Ovary (tissue), 3 donors: ENCODE measurements around the gene PTPN14.

Experiments used
- POLR2A ChIP-seq: fragments of 450-650 bp; IDR thresholded peaks from one replicate; pipeline ENCODE4 v1.6.1; 2017; ENCODE audit warnings: antibody characterized with exemption, mild to moderate bottlenecking, moderate library complexity
- TF ChIP-seq, protein P1 (sequence below), 3 donors: fragments of 450-650 bp in 2 of 3; fragments of 200-600 bp in 1 of 3; IDR thresholded peaks; one replicate each; pipeline versions ENCODE4 v1.5.1 to v1.8.0; 2016 to 2022; ENCODE audit warnings: antibody characterized with exemption in 3 of 3, mild to moderate bottlenecking in 1 of 3
- donor health status: DM: no; HTN: no; CAD: no.

GRCh38 chr1:214413315-214413714 lies 138.1 kb downstream of the PTPN14 start:
- TF ChIP-seq, protein P1, sequence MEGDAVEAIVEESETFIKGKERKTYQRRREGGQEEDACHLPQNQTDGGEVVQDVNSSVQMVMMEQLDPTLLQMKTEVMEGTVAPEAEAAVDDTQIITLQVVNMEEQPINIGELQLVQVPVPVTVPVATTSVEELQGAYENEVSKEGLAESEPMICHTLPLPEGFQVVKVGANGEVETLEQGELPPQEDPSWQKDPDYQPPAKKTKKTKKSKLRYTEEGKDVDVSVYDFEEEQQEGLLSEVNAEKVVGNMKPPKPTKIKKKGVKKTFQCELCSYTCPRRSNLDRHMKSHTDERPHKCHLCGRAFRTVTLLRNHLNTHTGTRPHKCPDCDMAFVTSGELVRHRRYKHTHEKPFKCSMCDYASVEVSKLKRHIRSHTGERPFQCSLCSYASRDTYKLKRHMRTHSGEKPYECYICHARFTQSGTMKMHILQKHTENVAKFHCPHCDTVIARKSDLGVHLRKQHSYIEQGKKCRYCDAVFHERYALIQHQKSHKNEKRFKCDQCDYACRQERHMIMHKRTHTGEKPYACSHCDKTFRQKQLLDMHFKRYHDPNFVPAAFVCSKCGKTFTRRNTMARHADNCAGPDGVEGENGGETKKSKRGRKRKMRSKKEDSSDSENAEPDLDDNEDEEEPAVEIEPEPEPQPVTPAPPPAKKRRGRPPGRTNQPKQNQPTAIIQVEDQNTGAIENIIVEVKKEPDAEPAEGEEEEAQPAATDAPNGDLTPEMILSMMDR (IDR thresholded peaks at IDR 0.05): no peak
- TF ChIP-seq POLR2A: no peak
